Psoas muscle (tissue), 8 donors: ENCODE results near the gene HS1BP3. TPM values are rescaled to one million over a fixed set of nuclear protein-coding genes. Genes with fewer than 3 reads are reported as not detected.

Experiments used
- ATAC-seq, 4 donors: fragments of 200-7000 bp; cut with Tn5 transposase; one replicate each; pipeline ENCODE4 v1.9.1; 2020; ENCODE audit warnings: moderate library complexity in 3 of 4, mild to moderate bottlenecking in 2 of 4
- DNase-seq, 2 donors: peaks; one replicate each; pipeline ENCODE4 v3.0.0-alpha.2; 2020
- H3K27ac ChIP-seq: fragments of 200-600 bp; one replicate; pipeline ENCODE4 v1.8.0; 2022
- H3K27me3 ChIP-seq, 3 donors: fragments of 200-600 bp in 1 of 3; one replicate each; pipeline versions ENCODE4 v1.6.1 to v1.8.0; 2013 to 2022; ENCODE audit warnings: low read length in 2 of 3, mild to moderate bottlenecking in 2 of 3, moderate library complexity in 1 of 3; ENCODE audit not compliant: insufficient read depth in 3 of 3
- H3K36me3 ChIP-seq, 2 donors: fragments of 200-600 bp in 1 of 2; one replicate each; pipeline versions ENCODE4 v1.6.1 to v1.8.0; 2013 to 2022; ENCODE audit warnings: low read depth in 1 of 2, mild to moderate bottlenecking in 1 of 2, moderate library complexity in 1 of 2; ENCODE audit not compliant: insufficient read depth in 1 of 2
- H3K4me1 ChIP-seq: fragments of 200-600 bp; one replicate; pipeline ENCODE4 v1.8.0; 2022
- H3K4me3 ChIP-seq: fragments of 200-600 bp; one replicate; pipeline ENCODE4 v1.8.0; 2022; ENCODE audit warnings: mild to moderate bottlenecking
- H3K9me3 ChIP-seq: fragments of 200-600 bp; one replicate; pipeline ENCODE4 v1.8.0; 2022
- CTCF ChIP-seq: fragments of 200-600 bp; IDR thresholded peaks from one replicate; pipeline ENCODE4 v1.8.0; 2022; ENCODE audit warnings: antibody characterized with exemption
- WGBS, 3 donors: extraction: QIAGEN DNeasy Blood & Tissue Kit; methylation state at CpG; one replicate each; pipeline versions ENCODE4 v1.1.6 to v1.1.7; 2013; 5-methylcytosine and 5-hydroxymethylcytosine counted together
- intact Hi-C, 2 donors: fragments of 100-400 bp; cut with DNase I; formaldehyde crosslinking; loops; one replicate each; pipeline versions ENCODE4 v1.11.0 to v1.14.2; 2022
- polyA plus RNA-seq, 3 donors: library from polyadenylated mRNA; stranded (reverse); fragments of 200-250 nt; gene quantifications; one replicate each; pipeline ENCODE4 v1.2.3, GENCODE V29; 2013
- total RNA-seq, 4 donors: library from RNA; stranded (reverse); fragmentation: NEBNext Ultra II Directional in 2 of 4; extraction: Animal tissue kit (Norgen Biotek cat#: 25700) in 2 of 4; gene quantifications; one replicate each; pipeline versions ENCODE4 v1.2.1 to v1.2.4, GENCODE V29; 2021 to 2023
- donor health status: healthy with polysubstance abuse.
- donor health status: DM: no; HTN: no; CAD: no; lungs with moderate emphysema.
- donor health status: Bipolar disorder and iron deficiency.
- donor health status: healthy.
- donor health status: DM: yes; HTN: yes; CAD: no.
- donor health status: DM: no; HTN: no; CAD: no.
- donor health status: DM: no; HTN: no; CAD: no.
- donor health status: DM: yes; HTN: yes; CAD: no.

Gene HS1BP3
- total and polyA plus RNA-seq, 7 donors = 9.2 to 20.6 (median 12.1) TPM

GRCh38 chr2:20648206-20648605 lies 2.7 kb downstream of the HS1BP3 start:
- peaks cover 0 to 27% of the 10 kb centered on the region in 2 donors for H3K36me3 ChIP-seq
- DNase-seq (peak in 1 of 2 donors; percentile 17), ATAC-seq (no peak)
- WGBS, 3 donors = 82 to 91% (median 89%) methylated on average over 4 of the region's 4 CpGs
- no peak overlapping the region for H3K4me3 ChIP-seq
- no peak overlapping the region for H3K27ac ChIP-seq
- intact Hi-C loops = no loop called here
- no peaks in the 10 kb centered on the region for H3K9me3 ChIP-seq
- H3K4me1 ChIP-seq = peaks cover 9% of the 10 kb centered on the region
- no peak for TF ChIP-seq CTCF
- no peaks in the 10 kb centered on the region for H3K27me3 ChIP-seq

- intact Hi-C loops = no loop called here
- no peak for TF ChIP-seq CTCF
- H3K4me1 ChIP-seq = peaks cover 9% of the 10 kb centered on the region
- no peaks in the 10 kb centered on the region for H3K9me3 ChIP-seq
- WGBS, 3 donors = 72 to 85% (median 76%) methylated on average over 8 of the region's 8 CpGs
- H3K27me3 ChIP-seq = no peaks in the 10 kb centered on the region
- no peak overlapping the region for H3K27ac ChIP-seq
- H3K36me3 ChIP-seq = peaks cover 0 to 27% of the 10 kb centered on the region in 2 donors
- no peak overlapping the region for H3K4me3 ChIP-seq
- DNase-seq = peak in 1 of 2 donors; percentile 36
- ATAC-seq = no peak
Observed at GRCh38 chr2:20647738-20648137, 3.2 kb downstream of the HS1BP3 start.

- TF ChIP-seq CTCF = no peak
- no peaks in the 10 kb centered on the region for H3K9me3 ChIP-seq
- H3K4me1 ChIP-seq = peaks cover 9% of the 10 kb centered on the region
- DNase-seq (no peak), ATAC-seq (no peak)
- peaks cover 0 to 27% of the 10 kb centered on the region in 2 donors for H3K36me3 ChIP-seq
- no peaks in the 10 kb centered on the region for H3K27me3 ChIP-seq
- H3K27ac ChIP-seq = no peak overlapping the region
- no peak overlapping the region for H3K4me3 ChIP-seq
- 88 to 95% (median 93%) methylated on average over 3 of the region's 3 CpGs for WGBS, 3 donors
- intact Hi-C loops = no loop called here
Observed at GRCh38 chr2:20647211-20647610, 3.7 kb downstream of the HS1BP3 start.

GRCh38 chr2:20646446-20646845 lies 4.5 kb downstream of the HS1BP3 start:
- WGBS, 3 donors = 94 to 96% (median 95%) methylated on average over 20 of the region's 20 CpGs
- ATAC-seq = no peak
- peak in 1 of 2 donors; percentile 44 for DNase-seq
- peaks cover 11% of the 10 kb centered on the region for H3K4me1 ChIP-seq
- intact Hi-C loops = no loop called here
- H3K36me3 ChIP-seq = peaks cover 0 to 28% of the 10 kb centered on the region in 2 donors
- no peaks in the 10 kb centered on the region for H3K27me3 ChIP-seq
- no peaks in the 10 kb centered on the region for H3K9me3 ChIP-seq
- H3K27ac ChIP-seq = no peak overlapping the region
- H3K4me3 ChIP-seq = no peak overlapping the region
- TF ChIP-seq CTCF = no peak

- H3K27me3 ChIP-seq = no peaks in the 10 kb centered on the region
- no peak overlapping the region for H3K4me3 ChIP-seq
- no peaks in the 10 kb centered on the region for H3K9me3 ChIP-seq
- peaks cover 0 to 35% of the 10 kb centered on the region in 2 donors for H3K36me3 ChIP-seq
- ATAC-seq (no peak), DNase-seq (peak in 1 of 2 donors; percentile 45)
- intact Hi-C loops = no loop called here
- no peak overlapping the region for H3K27ac ChIP-seq
- 84 to 91% (median 88%) methylated on average over 10 of the region's 10 CpGs for WGBS, 3 donors
- TF ChIP-seq CTCF = no peak
- H3K4me1 ChIP-seq = peaks cover 11% of the 10 kb centered on the region
Observed at GRCh38 chr2:20645761-20646160, 5.1 kb downstream of the HS1BP3 start.
